ENCODE results near the gene KIAA0040. TPM values are rescaled to one million over a fixed set of nuclear protein-coding genes. Genes with fewer than 3 reads are reported as not detected.

The KIAA0040 gene
- total RNA-seq, 1 experiment from 2014 or later: 27.7 TPM

DNA sequence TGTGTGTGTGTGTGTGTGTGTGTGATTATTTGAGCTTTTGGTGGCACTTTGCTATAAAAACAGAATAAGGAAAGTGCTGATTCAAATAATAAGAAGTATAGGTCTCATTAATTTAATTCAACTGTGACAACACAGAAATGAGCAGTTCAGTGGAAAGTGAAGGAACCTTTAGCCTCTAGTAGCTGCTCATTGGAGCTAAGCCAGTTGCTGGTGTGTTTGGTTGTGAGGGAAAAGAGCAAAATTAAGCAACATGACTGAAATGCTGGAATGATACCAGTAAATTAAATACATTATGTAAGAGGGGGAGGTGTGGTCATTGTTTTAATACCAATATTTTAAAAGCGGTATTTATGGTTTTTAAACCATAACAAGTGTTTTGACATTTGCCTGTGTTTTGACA, 55.2 kb downstream of the KIAA0040 start:
- Mint-ChIP-seq H3K4me3 (ENCODE audit: unreplicated experiment) (no peak overlapping the region), H3K4me1 (ENCODE audit: insufficient read depth, unreplicated experiment) (peaks cover 3% of the 10 kb centered on the region), H3K27ac (ENCODE audit: low read depth, unreplicated experiment) (no peak overlapping the region), H3K9me3 (ENCODE audit: unreplicated experiment) (no peaks in the 10 kb centered on the region), H3K27me3 (ENCODE audit: insufficient read depth, unreplicated experiment) (peaks cover 28% of the 10 kb centered on the region), H3K36me3 (ENCODE audit: insufficient read depth, unreplicated experiment) (no peaks in the 10 kb centered on the region)
- peak; percentile 33 for DNase-seq (ENCODE audit: unreplicated experiment)
- BruUV-seq (replicated peaks): no TSS peak
- intact Hi-C loops (cut with micrococcal nuclease): no loop called here
- ChIA-PET CTCF (interaction anchor here (1.0 to 7.2 kb wide), 5 partner anchors 8 to 181 kb away, joined by 4 to 99 read pairs (median 17); no protein-coding TSS in a partner anchor), POLR2A (no interaction called here)
- TF ChIP-seq, protein P1, sequence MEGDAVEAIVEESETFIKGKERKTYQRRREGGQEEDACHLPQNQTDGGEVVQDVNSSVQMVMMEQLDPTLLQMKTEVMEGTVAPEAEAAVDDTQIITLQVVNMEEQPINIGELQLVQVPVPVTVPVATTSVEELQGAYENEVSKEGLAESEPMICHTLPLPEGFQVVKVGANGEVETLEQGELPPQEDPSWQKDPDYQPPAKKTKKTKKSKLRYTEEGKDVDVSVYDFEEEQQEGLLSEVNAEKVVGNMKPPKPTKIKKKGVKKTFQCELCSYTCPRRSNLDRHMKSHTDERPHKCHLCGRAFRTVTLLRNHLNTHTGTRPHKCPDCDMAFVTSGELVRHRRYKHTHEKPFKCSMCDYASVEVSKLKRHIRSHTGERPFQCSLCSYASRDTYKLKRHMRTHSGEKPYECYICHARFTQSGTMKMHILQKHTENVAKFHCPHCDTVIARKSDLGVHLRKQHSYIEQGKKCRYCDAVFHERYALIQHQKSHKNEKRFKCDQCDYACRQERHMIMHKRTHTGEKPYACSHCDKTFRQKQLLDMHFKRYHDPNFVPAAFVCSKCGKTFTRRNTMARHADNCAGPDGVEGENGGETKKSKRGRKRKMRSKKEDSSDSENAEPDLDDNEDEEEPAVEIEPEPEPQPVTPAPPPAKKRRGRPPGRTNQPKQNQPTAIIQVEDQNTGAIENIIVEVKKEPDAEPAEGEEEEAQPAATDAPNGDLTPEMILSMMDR (IDR thresholded peaks at IDR 0.05; ENCODE audit: unreplicated experiment): no peak

DNA sequence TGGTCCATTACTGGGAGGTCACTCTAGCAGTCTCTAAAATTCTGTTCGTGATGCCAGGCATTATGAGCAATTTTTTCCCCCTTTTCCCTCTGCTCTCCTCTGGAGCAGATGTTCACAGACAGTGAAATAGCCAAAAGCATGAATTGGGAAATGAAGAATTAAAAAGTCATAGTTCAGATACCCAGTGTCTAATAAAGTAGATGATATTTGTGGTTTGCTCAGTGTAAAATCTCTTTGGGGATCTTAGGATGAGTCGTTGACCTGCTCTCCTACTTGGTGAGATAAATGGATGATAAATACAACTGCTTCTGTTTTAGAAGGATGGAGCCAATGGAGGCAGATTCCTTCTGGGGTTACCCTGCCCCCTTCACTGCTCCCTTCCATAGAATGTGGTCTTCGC, 56.3 kb downstream of the KIAA0040 start:
- Mint-ChIP-seq H3K4me1 (ENCODE audit: insufficient read depth, unreplicated experiment) (peaks cover 8% of the 10 kb centered on the region), H3K36me3 (ENCODE audit: insufficient read depth, unreplicated experiment) (no peaks in the 10 kb centered on the region), H3K27ac (ENCODE audit: low read depth, unreplicated experiment) (no peak overlapping the region), H3K4me3 (ENCODE audit: unreplicated experiment) (no peak overlapping the region), H3K27me3 (ENCODE audit: insufficient read depth, unreplicated experiment) (peaks cover 28% of the 10 kb centered on the region), H3K9me3 (ENCODE audit: unreplicated experiment) (no peaks in the 10 kb centered on the region)
- intact Hi-C loops (cut with micrococcal nuclease): no loop called here
- TF ChIP-seq, protein P1 (IDR thresholded peaks at IDR 0.05; ENCODE audit: unreplicated experiment): no peak
- ChIA-PET CTCF (interaction anchor here (0.6 to 7.2 kb wide), 6 partner anchors 9 to 1555 kb away, joined by 3 to 99 read pairs (median 15); no protein-coding TSS in a partner anchor), POLR2A (no interaction called here)
- no TSS peak for BruUV-seq (replicated peaks)
- no peak for DNase-seq (ENCODE audit: unreplicated experiment)

DNA sequence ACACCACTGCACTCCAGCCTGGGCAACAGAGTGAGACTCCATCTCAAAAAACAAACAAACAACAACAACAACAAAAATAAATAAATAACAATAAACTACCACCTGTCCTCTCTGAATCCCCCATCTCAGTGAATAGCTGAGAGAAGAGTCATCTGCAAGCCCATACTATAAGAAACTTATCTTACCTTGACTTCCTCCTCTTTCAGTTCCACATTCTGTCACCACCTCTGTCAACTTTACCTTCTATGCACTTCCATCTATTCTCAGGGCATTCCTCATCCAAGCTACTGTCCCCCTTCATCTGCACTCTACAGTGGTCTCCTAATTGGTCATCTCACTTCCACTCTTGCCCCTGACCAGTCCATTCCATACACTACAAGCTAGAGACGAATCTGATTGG, 58.1 kb downstream of the KIAA0040 start:
- TF ChIP-seq, protein P1 (IDR thresholded peaks at IDR 0.05; ENCODE audit: unreplicated experiment): no peak
- H3K27ac Mint-ChIP-seq (ENCODE audit: low read depth, unreplicated experiment): no peak overlapping the region
- H3K9me3 Mint-ChIP-seq (ENCODE audit: unreplicated experiment): no peaks in the 10 kb centered on the region
- H3K27me3 Mint-ChIP-seq (ENCODE audit: insufficient read depth, unreplicated experiment): peaks cover 28% of the 10 kb centered on the region
- H3K4me3 Mint-ChIP-seq (ENCODE audit: unreplicated experiment): no peak overlapping the region
- intact Hi-C loops (cut with micrococcal nuclease): no loop called here
- no peaks in the 10 kb centered on the region for H3K36me3 Mint-ChIP-seq (ENCODE audit: insufficient read depth, unreplicated experiment)
- POLR2A ChIA-PET: interaction anchor here (0.7 kb wide), 1 partner anchor 96 kb away, joined by 3 read pairs; no protein-coding TSS in a partner anchor
- peaks cover 8% of the 10 kb centered on the region for H3K4me1 Mint-ChIP-seq (ENCODE audit: insufficient read depth, unreplicated experiment)
- no TSS peak for BruUV-seq (replicated peaks)
- CTCF ChIA-PET: interaction anchor here (0.6 to 7.2 kb wide), 9 partner anchors 10 to 316 kb away, joined by 3 to 99 read pairs (median 7); no protein-coding TSS in a partner anchor
- no peak for DNase-seq (ENCODE audit: unreplicated experiment)

DNA sequence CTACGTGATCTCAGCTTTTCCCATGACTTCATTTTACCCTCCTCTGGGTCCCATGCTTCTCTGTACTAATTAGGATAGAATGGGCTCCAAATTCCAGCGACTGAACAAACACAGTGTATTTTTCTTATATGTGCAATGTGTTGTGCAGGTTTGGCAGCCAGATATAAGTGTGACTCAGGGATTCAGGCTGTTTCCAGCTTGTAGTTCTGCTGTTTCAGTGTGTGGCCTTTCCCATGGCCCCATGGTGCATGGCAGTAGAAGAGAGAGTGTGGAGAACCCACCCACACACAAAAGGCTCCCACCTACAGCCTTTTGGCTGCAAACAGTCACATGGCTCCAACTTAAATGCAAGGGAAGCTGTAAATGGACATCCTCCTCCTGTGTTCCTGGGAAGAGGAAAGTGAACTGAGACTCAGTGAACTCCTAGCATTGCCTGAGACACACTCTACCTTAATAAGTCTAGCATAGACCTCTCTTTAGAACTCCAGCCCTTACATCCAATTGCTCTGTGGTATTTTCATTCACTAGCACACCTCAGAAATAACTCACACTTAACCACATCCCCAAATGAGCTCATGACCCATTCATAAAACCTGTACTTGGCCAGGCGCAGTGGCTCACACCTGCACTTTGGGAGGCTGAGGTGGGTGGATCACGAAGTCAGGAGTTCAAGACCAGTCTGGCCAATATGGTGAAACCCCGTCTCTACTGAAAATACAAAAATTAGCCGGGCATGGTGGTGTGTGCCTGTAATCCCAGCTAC, 58.7 kb downstream of the KIAA0040 start:
- H3K36me3 Mint-ChIP-seq (ENCODE audit: insufficient read depth, unreplicated experiment): no peaks in the 10 kb centered on the region
- TF ChIP-seq, protein P1 (IDR thresholded peaks at IDR 0.05; ENCODE audit: unreplicated experiment): no peak
- H3K4me3 Mint-ChIP-seq (ENCODE audit: unreplicated experiment): no peak overlapping the region
- no peak overlapping the region for H3K27ac Mint-ChIP-seq (ENCODE audit: low read depth, unreplicated experiment)
- peaks cover 8% of the 10 kb centered on the region for H3K4me1 Mint-ChIP-seq (ENCODE audit: insufficient read depth, unreplicated experiment)
- ChIA-PET POLR2A (interaction anchor here (1.5 kb wide), 1 partner anchor 111 kb away, joined by 6 read pairs; the partner anchor contains the start of gene MRPS14), CTCF (interaction anchor here (0.6 to 7.2 kb wide), 10 partner anchors 9 to 317 kb away, joined by 3 to 99 read pairs (median 7); no protein-coding TSS in a partner anchor)
- H3K9me3 Mint-ChIP-seq (ENCODE audit: unreplicated experiment): no peaks in the 10 kb centered on the region
- DNase-seq (ENCODE audit: unreplicated experiment): no peak
- intact Hi-C loops (cut with micrococcal nuclease): no loop called here
- BruUV-seq (replicated peaks): no TSS peak
- peaks cover 28% of the 10 kb centered on the region for H3K27me3 Mint-ChIP-seq (ENCODE audit: insufficient read depth, unreplicated experiment)

All from MCF 10A (cell line).